ENCODE measurements around the gene NLGN4X.

Gene NLGN4X

DNA sequence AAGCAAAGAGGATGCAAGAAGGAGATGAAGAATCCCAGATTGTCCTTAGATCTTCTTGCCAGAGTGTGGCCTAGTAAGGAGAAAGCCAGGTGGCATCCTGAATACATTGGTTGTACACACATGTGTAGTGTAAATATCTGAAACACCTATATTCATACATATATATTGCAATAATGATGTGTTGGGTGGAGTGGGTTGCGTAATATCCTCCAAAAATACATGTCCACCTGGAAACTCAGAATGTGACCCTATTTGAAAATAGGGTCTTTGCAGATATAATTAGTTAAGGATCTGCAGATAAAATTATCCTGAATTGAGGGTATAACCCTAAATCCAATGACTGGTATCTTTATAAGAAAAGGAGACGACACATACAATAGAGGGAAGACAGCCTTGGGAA lies 216.3 kb downstream of the NLGN4X start:
- intact Hi-C loops (cut with DNase I; ENCODE audit: low total_unique reads), result no loop called here
- DNase-seq, result no peak
- Histone ChIP-seq H3K27ac (no peak overlapping the region), H3K4me1 (no peaks in the 10 kb centered on the region), H3K36me3 (no peaks in the 10 kb centered on the region), H3K9me3 (no peaks in the 10 kb centered on the region), H3K4me3 (no peak overlapping the region), H3K27me3 (no peaks in the 10 kb centered on the region)
- TF ChIP-seq CTCF (IDR thresholded peaks at IDR 0.05), result no peak

GRCh38 chrX:6005856-6006255 lies 222.8 kb downstream of the NLGN4X start:
- TF ChIP-seq CTCF (IDR thresholded peaks at IDR 0.05), result no peak
- no peaks in the 10 kb centered on the region for H3K36me3 ChIP-seq
- H3K9me3 ChIP-seq, result no peaks in the 10 kb centered on the region
- no peaks in the 10 kb centered on the region for H3K4me1 ChIP-seq
- DNase-seq, result no peak
- H3K27me3 ChIP-seq, result no peaks in the 10 kb centered on the region
- H3K4me3 ChIP-seq, result no peak overlapping the region
- no peak overlapping the region for H3K27ac ChIP-seq
- intact Hi-C loops (cut with DNase I; ENCODE audit: low total_unique reads), result no loop called here

GRCh38 chrX:6004529-6004928 lies 224.1 kb downstream of the NLGN4X start:
- Histone ChIP-seq H3K27me3 (no peaks in the 10 kb centered on the region), H3K9me3 (no peaks in the 10 kb centered on the region), H3K27ac (no peak overlapping the region), H3K36me3 (no peaks in the 10 kb centered on the region), H3K4me3 (no peak overlapping the region), H3K4me1 (no peaks in the 10 kb centered on the region)
- intact Hi-C loops (cut with DNase I; ENCODE audit: low total_unique reads), result no loop called here
- TF ChIP-seq CTCF (IDR thresholded peaks at IDR 0.05), result no peak
- DNase-seq, result no peak

DNA sequence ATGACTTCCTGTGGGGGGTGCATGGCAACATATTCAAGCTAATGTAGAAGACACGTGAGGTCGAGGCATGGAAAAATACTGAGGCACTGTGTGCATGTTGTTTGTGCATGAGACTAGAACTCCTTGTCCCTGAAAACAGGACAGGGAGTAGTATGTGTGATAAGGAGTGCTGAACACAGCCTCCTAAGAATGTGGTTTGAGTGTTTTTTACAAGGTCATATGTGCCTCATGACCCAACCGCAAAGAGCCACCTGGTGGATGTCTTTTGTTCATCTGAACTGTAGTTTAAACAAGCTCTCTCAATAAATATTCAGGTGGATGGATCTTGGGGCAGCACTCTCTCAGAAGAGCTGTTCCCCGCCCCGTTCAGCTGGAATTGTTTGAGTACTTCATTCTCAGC lies 226.6 kb downstream of the NLGN4X start:
- intact Hi-C loops (cut with DNase I; ENCODE audit: low total_unique reads), result no loop called here
- H3K27ac ChIP-seq, result no peak overlapping the region
- no peaks in the 10 kb centered on the region for H3K27me3 ChIP-seq
- no peak overlapping the region for H3K4me3 ChIP-seq
- no peaks in the 10 kb centered on the region for H3K4me1 ChIP-seq
- TF ChIP-seq CTCF (IDR thresholded peaks at IDR 0.05), result no peak
- no peak for DNase-seq
- H3K36me3 ChIP-seq, result no peaks in the 10 kb centered on the region
- no peaks in the 10 kb centered on the region for H3K9me3 ChIP-seq

DNA sequence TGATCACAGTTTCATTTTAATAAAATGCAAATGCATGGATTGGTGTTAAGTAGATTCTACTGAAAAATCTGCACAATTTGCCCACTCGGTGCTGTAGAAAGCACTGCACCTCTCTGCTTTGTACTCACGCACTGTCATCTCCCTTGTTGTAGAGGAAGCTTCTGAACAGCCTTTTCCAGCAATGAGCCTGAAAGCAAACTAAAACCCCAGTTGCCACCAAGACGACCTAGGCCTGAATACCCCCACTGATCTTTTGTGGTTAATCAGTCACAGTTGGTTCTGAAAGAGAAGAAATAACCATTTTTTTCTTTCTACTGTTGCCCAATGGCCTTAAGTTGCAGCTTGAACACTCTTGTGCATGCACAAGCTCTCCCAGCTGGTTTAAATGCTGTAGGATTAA lies 229.8 kb downstream of the NLGN4X start:
- TF ChIP-seq CTCF (IDR thresholded peaks at IDR 0.05), result no peak
- H3K4me1 ChIP-seq, result no peaks in the 10 kb centered on the region
- no peak overlapping the region for H3K27ac ChIP-seq
- intact Hi-C loops (cut with DNase I; ENCODE audit: low total_unique reads), result no loop called here
- no peak overlapping the region for H3K4me3 ChIP-seq
- H3K27me3 ChIP-seq, result no peaks in the 10 kb centered on the region
- H3K36me3 ChIP-seq, result no peaks in the 10 kb centered on the region
- no peaks in the 10 kb centered on the region for H3K9me3 ChIP-seq
- no peak for DNase-seq

DNA sequence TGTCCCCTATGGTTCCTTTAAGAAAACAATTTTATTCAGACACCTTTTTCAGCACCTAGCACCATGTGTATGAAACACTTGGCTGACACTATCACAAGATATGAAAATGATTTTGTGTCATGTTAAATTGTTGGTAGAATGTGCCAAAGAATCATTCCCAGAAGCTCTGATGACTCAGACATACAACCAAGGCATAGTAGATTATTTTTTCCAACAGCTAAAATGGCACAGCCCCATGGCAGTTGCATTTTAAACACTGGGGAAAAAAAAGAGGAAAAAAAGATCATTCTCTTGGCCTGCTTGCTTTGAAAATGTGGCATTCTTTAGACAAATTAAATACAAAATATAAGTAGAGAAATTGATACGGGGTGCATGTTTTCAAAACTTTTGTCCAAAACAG lies 230.2 kb downstream of the NLGN4X start:
- TF ChIP-seq CTCF (IDR thresholded peaks at IDR 0.05), result no peak
- Histone ChIP-seq H3K27me3 (no peaks in the 10 kb centered on the region), H3K4me3 (no peak overlapping the region), H3K27ac (no peak overlapping the region), H3K36me3 (no peaks in the 10 kb centered on the region), H3K4me1 (no peaks in the 10 kb centered on the region), H3K9me3 (no peaks in the 10 kb centered on the region)
- DNase-seq, result no peak
- intact Hi-C loops (cut with DNase I; ENCODE audit: low total_unique reads), result no loop called here

Measured in tibial artery (tissue), 4 donors.